IMR-90 (cell line): ENCODE measurements around the gene CTIF. TPM values are rescaled to one million over a fixed set of nuclear protein-coding genes. Genes with fewer than 3 reads are reported as not detected.

Experiments
- ATAC-seq: fragments of 200-7000 bp; cut with Tn5 transposase; 2 replicates; pipeline ENCODE4 v1.9.1; 2020; ENCODE audit warnings: low read depth, mild to moderate bottlenecking, moderate library complexity
- BruUV-seq: library from RNA; stranded (reverse); fragments of 400-500 nt; replicated peaks from 2 replicates; lab custom pipeline; 2021; lab: Mats Ljungman, UMichigan
- CTCF ChIA-PET: fragments of 300-600 bp; formaldehyde crosslinking; extraction: SDS; loops from one replicate; lab custom pipeline; 2021; ENCODE audit warnings: antibody characterized with exemption; lab: Yijun Ruan, JAX
- POLR2A ChIA-PET: fragments of 300-600 bp; sonication (Branson Sonifier 250); formaldehyde crosslinking; loops from one replicate; lab custom pipeline; 2022; ENCODE audit warnings: antibody characterized with exemption; ENCODE audit not compliant: unreplicated experiment; lab: Charles Lee
- DNase-seq: peaks from one replicate; pipeline ENCODE4 v3.0.0; 2013
- H2AFZ ChIP-seq: replicated peaks from 2 replicates; pipeline ENCODE3; 2013; ENCODE audit warnings: low read length, mild to moderate bottlenecking; ENCODE audit not compliant: poor library complexity
- H2AK5ac ChIP-seq: 2 replicates; pipeline ENCODE4 v1.6.1; 2013; ENCODE audit warnings: low read depth, low read length, inconsistent platforms
- H2AK9ac ChIP-seq: replicated peaks from 2 replicates; pipeline ENCODE3; 2013; ENCODE audit warnings: mild to moderate bottlenecking, low read depth, low read length, moderate library complexity; ENCODE audit not compliant: poor library complexity
- H2BK120ac ChIP-seq: 2 replicates; pipeline ENCODE4 v1.6.1; 2013; ENCODE audit warnings: low read depth, low read length, inconsistent platforms
- H2BK15ac ChIP-seq: 3 replicates; pipeline ENCODE4 v1.6.1; 2013; ENCODE audit warnings: low read depth, low read length, inconsistent platforms
- H2BK20ac ChIP-seq: 2 replicates; pipeline ENCODE4 v1.6.1; 2013; ENCODE audit warnings: low read depth, mild to moderate bottlenecking, inconsistent platforms, low read length, moderate library complexity
- H2BK5ac ChIP-seq: 2 replicates; pipeline ENCODE4 v1.6.1; 2013; ENCODE audit warnings: mild to moderate bottlenecking, low read depth, low read length, inconsistent platforms; ENCODE audit not compliant: poor library complexity, severe bottlenecking
- H3K14ac ChIP-seq: replicated peaks from 2 replicates; pipeline ENCODE4 v1.6.1; 2013; ENCODE audit warnings: low read depth, low read length, inconsistent platforms
- H3K18ac ChIP-seq: 2 replicates; pipeline ENCODE4 v1.6.1; 2013; ENCODE audit warnings: low read depth, low read length, control low read depth
- H3K23ac ChIP-seq: 2 replicates; pipeline ENCODE4 v1.6.1; 2013; ENCODE audit warnings: low read depth, low read length, inconsistent platforms
- H3K27ac ChIP-seq: 2 replicates; pipeline ENCODE4 v1.5.1; 2013; ENCODE audit warnings: mild to moderate bottlenecking, control low read depth, low read length; ENCODE audit not compliant: insufficient read depth
- H3K27me3 ChIP-seq: 2 replicates; pipeline ENCODE4 v1.6.1; 2013; ENCODE audit warnings: low read length; ENCODE audit not compliant: control insufficient read depth, insufficient read depth
- H3K36me3 ChIP-seq: 2 replicates; pipeline ENCODE4 v1.6.1; 2013; ENCODE audit warnings: low read length, mixed read lengths; ENCODE audit not compliant: control insufficient read depth, insufficient read depth
- H3K4ac ChIP-seq: 2 replicates; pipeline ENCODE4 v1.6.1; 2013; ENCODE audit warnings: low read depth, low read length, inconsistent platforms
- H3K4me1 ChIP-seq: 2 replicates; pipeline ENCODE4 v1.6.1; 2013; ENCODE audit warnings: low read length, mixed read lengths; ENCODE audit not compliant: control insufficient read depth, insufficient read depth
- H3K4me2 ChIP-seq: 2 replicates; pipeline ENCODE4 v1.6.1; 2013; ENCODE audit warnings: low read depth, mild to moderate bottlenecking, control low read depth, low read length, moderate library complexity
- H3K4me3 ChIP-seq: 2 replicates; pipeline ENCODE4 v1.5.1; 2013; ENCODE audit warnings: low read depth, mild to moderate bottlenecking, control low read depth, low read length, moderate library complexity; ENCODE audit not compliant: insufficient read depth
- H3K56ac ChIP-seq: 2 replicates; pipeline ENCODE4 v1.6.1; 2013; ENCODE audit warnings: low read length, inconsistent platforms; ENCODE audit not compliant: insufficient read depth; ENCODE audit errors: extremely low read depth
- H3K79me1 ChIP-seq, 2 experiments: 2 replicates each; pipeline ENCODE4 v1.6.1; 2013; ENCODE audit warnings: low read length in 2 of 2, inconsistent platforms in 1 of 2, low read depth in 1 of 2
- H3K9ac ChIP-seq: 2 replicates; pipeline ENCODE4 v1.6.1; 2013; ENCODE audit warnings: low read depth, low read length, control low read depth
- H3K9me1 ChIP-seq: 2 replicates; pipeline ENCODE4 v1.6.1; 2013; ENCODE audit warnings: low read length, inconsistent platforms; ENCODE audit not compliant: insufficient read depth
- H3K9me3 ChIP-seq: 2 replicates; pipeline ENCODE4 v1.6.1; 2013; ENCODE audit warnings: low read length; ENCODE audit not compliant: control insufficient read depth, insufficient read depth
- H4K20me1 ChIP-seq: 2 replicates; pipeline ENCODE4 v1.6.1; 2013; ENCODE audit warnings: low read length, inconsistent platforms; ENCODE audit not compliant: insufficient read depth
- H4K5ac ChIP-seq: 2 replicates; pipeline ENCODE4 v1.6.1; 2013; ENCODE audit warnings: mild to moderate bottlenecking, low read depth, low read length, control low read depth
- H4K8ac ChIP-seq, 2 experiments: 2 replicates each; pipeline ENCODE4 v1.6.1; 2013; ENCODE audit warnings: low read depth in 2 of 2, low read length in 2 of 2, control low read depth in 1 of 2, inconsistent platforms in 1 of 2
- H4K91ac ChIP-seq: 2 replicates; pipeline ENCODE4 v1.6.1; 2013; ENCODE audit warnings: low read depth, low read length, inconsistent platforms; ENCODE audit not compliant: insufficient read depth
- BHLHE40 ChIP-seq: fragments of 150-350 bp; IDR thresholded peaks from 2 replicates; pipeline ENCODE4 v1.6.1; 2016; ENCODE audit warnings: mild to moderate bottlenecking, low read depth, low read length
- CEBPB ChIP-seq: IDR thresholded peaks from 2 replicates; pipeline ENCODE4 v1.6.1; 2012; ENCODE audit warnings: low read depth, low read length, improper control_type of control experiment
- CHD1 ChIP-seq: IDR thresholded peaks from 2 replicates; pipeline ENCODE4 v1.6.1; 2012; ENCODE audit warnings: low read depth, low read length, improper control_type of control experiment
- CTCF ChIP-seq: conservative IDR thresholded peaks from 2 replicates; pipeline ENCODE4 v1.5.1; 2012; ENCODE audit warnings: mild to moderate bottlenecking, low read depth, low read length, improper control_type of control experiment
- MAZ ChIP-seq: IDR thresholded peaks from 2 replicates; pipeline ENCODE4 v1.6.1; 2012; ENCODE audit warnings: low read depth, mild to moderate bottlenecking, low read length, improper control_type of control experiment, moderate library complexity, borderline replicate concordance
- MXI1 ChIP-seq: IDR thresholded peaks from 2 replicates; pipeline ENCODE4 v1.6.1; 2012; ENCODE audit warnings: low read depth, mild to moderate bottlenecking, low read length, moderate library complexity, borderline replicate concordance
- NFE2L2 ChIP-seq: fragments of 150-350 bp; IDR thresholded peaks from 2 replicates; pipeline ENCODE4 v1.6.1; 2016; ENCODE audit warnings: low read depth, mild to moderate bottlenecking, low read length
- RAD21 ChIP-seq: IDR thresholded peaks from 2 replicates; pipeline ENCODE4 v1.6.1; 2012; ENCODE audit warnings: low read length, improper control_type of control experiment
- RCOR1 ChIP-seq: IDR thresholded peaks from 2 replicates; pipeline ENCODE4 v1.6.1; 2012; ENCODE audit warnings: mild to moderate bottlenecking, low read length, improper control_type of control experiment; ENCODE audit not compliant: insufficient replicate concordance
- RFX5 ChIP-seq: IDR thresholded peaks from 2 replicates; pipeline ENCODE4 v1.8.0; 2012; ENCODE audit warnings: low read depth, mild to moderate bottlenecking, low read length, moderate library complexity
- WGBS, 2 experiments: methylation state at CpG; one replicate each; pipeline versions ENCODE4 v1.1.5 to v1.1.7; 2013; ENCODE audit warnings: missing lambda C conversion rate in 2 of 2; ENCODE audit not compliant: insufficient read length in 1 of 2; ENCODE audit errors: extremely low coverage in 2 of 2; 5-methylcytosine and 5-hydroxymethylcytosine counted together
- dilution Hi-C: fragments of 300-500 bp; cut with HindIII; formaldehyde crosslinking; loops from one replicate; pipeline ENCODE4 v1.14.3; 2018; ENCODE audit warnings: low sequenced_read_pairs; ENCODE audit not compliant: unreplicated experiment
- in situ Hi-C: fragments of 300-500 bp; cut with MboI; formaldehyde crosslinking; loops from 3 replicates; pipeline ENCODE4 v1.14.3; 2019; ENCODE audit warnings: low sequenced_read_pairs, inconsistent platforms, mixed read lengths
- intact Hi-C: fragments of 100-400 bp; cut with micrococcal nuclease; formaldehyde crosslinking; loops from 2 replicates; pipeline ENCODE4 v1.10.0; 2022
- polyA plus RNA-seq, 3 experiments: library from polyadenylated mRNA; depleted of rRNA; stranded (reverse); fragments of >200 nt; gene quantifications; 2 replicates each; pipeline ENCODE4 v1.2.3, GENCODE V29; 2012; ENCODE audit warnings: low replicate concordance in 1 of 3
- total RNA-seq: library from RNA; depleted of rRNA; stranded (reverse); fragments of >200 nt; gene quantifications from 2 replicates; pipeline ENCODE4 v1.2.3, GENCODE V29; 2012

The CTIF gene
- total and polyA plus RNA-seq, 2 of the 4 experiments (the other 2 are of a cell fraction), result 25.1 to 57.0 TPM

GRCh38 chr18:48544661-48545415 is 6.0 kb downstream of the CTIF start:
- no peak for DNase-seq
- Histone ChIP-seq H3K23ac (peak overlapping the region; percentile 96), H3K4me2 (peak overlapping the region; percentile 4; the same call in 1 of the 2 replicates), H3K27ac (peak overlapping the region; percentile 81), H3K14ac (peak overlapping the region; percentile 92), H2AFZ (no peak overlapping the region), H4K91ac (peak overlapping the region; percentile 75), H4K5ac (peak overlapping the region; percentile 4; the same call in 1 of the 2 replicates), H2BK20ac (peak overlapping the region; percentile 27; the same call in 1 of the 2 replicates), H3K9me1 (peaks cover 64% of the 10 kb centered on the region), H3K9ac (peak overlapping the region; percentile 23; the same call in 1 of the 2 replicates), H4K20me1 (peaks cover 91% of the 10 kb centered on the region), H3K27me3 (no peaks in the 10 kb centered on the region), H3K4me3 (no peak overlapping the region), H3K79me1 (peaks cover 46 to 84% of the 10 kb centered on the region in 2 experiments), H2BK5ac (peak overlapping the region; percentile 79), H3K56ac (no peak overlapping the region), H3K4me1 (peaks cover 56% of the 10 kb centered on the region), H3K18ac (peak overlapping the region; percentile 6; the same call in 1 of the 2 replicates), H3K36me3 (peaks cover 3% of the 10 kb centered on the region; the same call in 1 of the 2 replicates), H2AK9ac (peak overlapping the region; percentile 65), H4K8ac (peak overlapping the region; percentile 12 to 87; a peak in 2 of 4 replicates), H2BK120ac (peak overlapping the region; percentile 86), H3K4ac (peak overlapping the region; percentile 91), H3K9me3 (no peaks in the 10 kb centered on the region), H2AK5ac (peak overlapping the region; percentile 54), H2BK15ac (0 out of 3 replicates have a peak overlapping the region, but pooled peaks have one; percentile 17)
- in situ Hi-C loops (loop anchor here (5.0 to 25.0 kb wide), 2 partner anchors 117 to 392 kb away; no protein-coding TSS in a partner anchor), intact Hi-C loops (loop anchor here (5.0 kb wide), 1 partner anchor 87 kb away; no protein-coding TSS in a partner anchor), dilution Hi-C loops (no loop called here)
- WGBS, 2 experiments, result 96% methylated on average over 16 of the region's 16 CpGs; no CpG with 5 or more reads in 1 of the 2 experiments
- TF ChIP-seq RCOR1, result no peak
- TF ChIP-seq CTCF, result no peak
- no peak for TF ChIP-seq RAD21
- no peak for TF ChIP-seq NFE2L2
- no peak for TF ChIP-seq BHLHE40
- TF ChIP-seq MXI1, result no peak
- no peak for TF ChIP-seq MAZ
- TF ChIP-seq RFX5, result no peak
- no peak for TF ChIP-seq CEBPB
- no peak for TF ChIP-seq CHD1
- POLR2A ChIA-PET, result no interaction called here
- no peak for ATAC-seq
- CTCF ChIA-PET, result no interaction called here
- no TSS peak for BruUV-seq
